GM19397 (cell line): Measurements from ENCODE around the gene GLIS1.

Experiments used
- ATAC-seq: cut with Tn5 transposase; IDR thresholded peaks from one replicate; pipeline ENCODE4 v1.9.1; 2021; ENCODE audit warnings: mild to moderate bottlenecking, moderate library complexity; ENCODE audit not compliant: unreplicated experiment

The GLIS1 gene

GRCh38 chr1:53600561-53600960 lies 138.4 kb downstream of the GLIS1 start:
- ATAC-seq, result no peak

- ATAC-seq, result no peak
Measured at GRCh38 chr1:53600001-53600400, 139.0 kb downstream of the GLIS1 start.

- no peak for ATAC-seq
Measured at GRCh38 chr1:53599481-53599880, 139.5 kb downstream of the GLIS1 start.

- ATAC-seq, result no peak
Measured at GRCh38 chr1:53598966-53599365, 140.0 kb downstream of the GLIS1 start.

- no peak for ATAC-seq
Measured at GRCh38 chr1:53595906-53596305, 143.1 kb downstream of the GLIS1 start.

GRCh38 chr1:53594391-53595180 lies 144.4 kb downstream of the GLIS1 start:
- no peak for ATAC-seq

GRCh38 chr1:53593758-53594380 lies 145.1 kb downstream of the GLIS1 start:
- no peak for ATAC-seq

- ATAC-seq, result no peak
Measured at GRCh38 chr1:53592985-53593757, 145.8 kb downstream of the GLIS1 start.

- no peak for ATAC-seq
Measured at GRCh38 chr1:53592521-53592982, 146.4 kb downstream of the GLIS1 start.

GRCh38 chr1:53591924-53592323 lies 147.0 kb downstream of the GLIS1 start:
- ATAC-seq, result no peak

GRCh38 chr1:53590531-53591515 lies 148.1 kb downstream of the GLIS1 start:
- no peak for ATAC-seq

GRCh38 chr1:53590104-53590503 lies 148.9 kb downstream of the GLIS1 start:
- ATAC-seq, result no peak

GRCh38 chr1:53589043-53589887 lies 149.7 kb downstream of the GLIS1 start:
- no peak for ATAC-seq

GRCh38 chr1:53588053-53588779 lies 150.7 kb downstream of the GLIS1 start:
- no peak for ATAC-seq

GRCh38 chr1:53587252-53587988 lies 151.5 kb downstream of the GLIS1 start:
- no peak for ATAC-seq

- no peak for ATAC-seq
Measured at GRCh38 chr1:53586765-53587164, 152.2 kb downstream of the GLIS1 start.

GRCh38 chr1:53585565-53585964 lies 153.4 kb downstream of the GLIS1 start:
- no peak for ATAC-seq

GRCh38 chr1:53585129-53585528 lies 153.8 kb downstream of the GLIS1 start:
- ATAC-seq, result no peak
